IMR-90 (cell line): ENCODE data around the gene HOXA10.

Experiments used
- BHLHE40 ChIP-seq: fragments of 150-350 bp; IDR thresholded peaks from 2 replicates; pipeline ENCODE4 v1.6.1; 2016; ENCODE audit warnings: mild to moderate bottlenecking, low read depth, low read length
- CEBPB ChIP-seq: IDR thresholded peaks from 2 replicates; pipeline ENCODE4 v1.6.1; 2012; ENCODE audit warnings: low read depth, low read length, improper control_type of control experiment
- MAFK ChIP-seq: IDR thresholded peaks from 2 replicates; pipeline ENCODE4 v1.6.1; 2012; ENCODE audit warnings: low read depth, low read length, improper control_type of control experiment
- MAZ ChIP-seq: IDR thresholded peaks from 2 replicates; pipeline ENCODE4 v1.6.1; 2012; ENCODE audit warnings: low read depth, mild to moderate bottlenecking, low read length, improper control_type of control experiment, moderate library complexity, borderline replicate concordance
- POLR2A ChIP-seq: IDR thresholded peaks from 2 replicates; pipeline ENCODE4 v1.6.1; 2012; ENCODE audit warnings: mild to moderate bottlenecking, low read depth, low read length
- RAD21 ChIP-seq: IDR thresholded peaks from 2 replicates; pipeline ENCODE4 v1.6.1; 2012; ENCODE audit warnings: low read length, improper control_type of control experiment
- RFX5 ChIP-seq: IDR thresholded peaks from 2 replicates; pipeline ENCODE4 v1.8.0; 2012; ENCODE audit warnings: low read depth, mild to moderate bottlenecking, low read length, moderate library complexity
- SMC3 ChIP-seq: fragments of 150-350 bp; IDR thresholded peaks from 2 replicates; pipeline ENCODE4 v1.6.1; 2016; ENCODE audit warnings: low read depth, mild to moderate bottlenecking, antibody characterized with exemption, low read length, moderate library complexity
- TF ChIP-seq, protein P1 (sequence below): conservative IDR thresholded peaks from 2 replicates; pipeline ENCODE4 v1.5.1; 2012; ENCODE audit warnings: mild to moderate bottlenecking, low read depth, low read length, improper control_type of control experiment
- TF ChIP-seq, protein P2 (sequence below): fragments of 150-350 bp; IDR thresholded peaks from 2 replicates; pipeline ENCODE4 v1.6.1; 2016; ENCODE audit warnings: low read depth, mild to moderate bottlenecking, low read length, moderate library complexity, borderline replicate concordance
- TF ChIP-seq, protein P3 (sequence below): fragments of 150-350 bp; IDR thresholded peaks from 2 replicates; pipeline ENCODE4 v1.6.1; 2017; ENCODE audit warnings: mild to moderate bottlenecking, antibody characterized with exemption, low read length, low read depth

DNA sequence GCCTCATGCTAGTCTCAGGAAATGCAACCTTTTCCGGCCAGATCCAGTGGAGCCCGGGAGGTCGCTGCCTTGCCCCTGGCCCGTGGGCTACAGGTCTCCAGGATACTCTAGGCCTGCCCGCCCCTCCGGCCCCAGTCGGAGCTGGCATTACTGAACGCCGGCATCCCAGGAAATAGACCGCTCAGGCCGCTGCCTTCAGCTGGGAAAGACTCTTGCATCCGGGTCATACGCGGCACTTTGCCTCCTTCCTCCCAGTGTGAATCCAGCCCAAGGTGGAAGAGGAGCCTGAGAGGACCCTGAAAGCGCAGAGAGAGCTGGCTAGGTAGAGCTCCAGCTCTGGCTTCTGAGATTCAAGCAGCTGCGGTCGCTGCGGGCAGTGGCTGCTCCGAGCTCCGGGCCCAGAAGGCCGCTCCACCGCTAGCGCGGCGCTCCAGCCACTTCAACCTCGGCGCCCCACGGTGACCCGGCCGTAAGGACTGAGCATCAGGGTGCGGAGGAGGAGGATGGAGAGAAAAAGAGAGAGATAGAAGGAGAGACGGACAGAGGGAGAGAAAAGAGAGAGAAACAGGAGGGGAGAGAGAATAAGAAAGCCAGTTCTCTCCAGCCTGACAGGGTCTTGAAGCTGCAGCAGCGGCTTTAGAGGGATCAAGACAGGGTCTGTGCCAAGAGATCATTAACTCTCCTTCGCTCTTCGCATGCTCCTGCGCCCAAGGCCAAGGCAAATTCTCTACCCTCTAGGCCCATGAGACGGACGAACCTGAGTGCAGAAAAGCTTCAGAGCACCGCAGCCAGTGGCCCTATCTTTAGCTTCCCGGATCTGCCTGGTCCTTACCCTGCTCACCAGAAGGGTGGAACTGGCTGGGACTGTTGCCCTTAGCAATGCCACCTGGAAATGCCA lies 1.8 kb upstream of the HOXA10 start:
- TF ChIP-seq, protein P1, sequence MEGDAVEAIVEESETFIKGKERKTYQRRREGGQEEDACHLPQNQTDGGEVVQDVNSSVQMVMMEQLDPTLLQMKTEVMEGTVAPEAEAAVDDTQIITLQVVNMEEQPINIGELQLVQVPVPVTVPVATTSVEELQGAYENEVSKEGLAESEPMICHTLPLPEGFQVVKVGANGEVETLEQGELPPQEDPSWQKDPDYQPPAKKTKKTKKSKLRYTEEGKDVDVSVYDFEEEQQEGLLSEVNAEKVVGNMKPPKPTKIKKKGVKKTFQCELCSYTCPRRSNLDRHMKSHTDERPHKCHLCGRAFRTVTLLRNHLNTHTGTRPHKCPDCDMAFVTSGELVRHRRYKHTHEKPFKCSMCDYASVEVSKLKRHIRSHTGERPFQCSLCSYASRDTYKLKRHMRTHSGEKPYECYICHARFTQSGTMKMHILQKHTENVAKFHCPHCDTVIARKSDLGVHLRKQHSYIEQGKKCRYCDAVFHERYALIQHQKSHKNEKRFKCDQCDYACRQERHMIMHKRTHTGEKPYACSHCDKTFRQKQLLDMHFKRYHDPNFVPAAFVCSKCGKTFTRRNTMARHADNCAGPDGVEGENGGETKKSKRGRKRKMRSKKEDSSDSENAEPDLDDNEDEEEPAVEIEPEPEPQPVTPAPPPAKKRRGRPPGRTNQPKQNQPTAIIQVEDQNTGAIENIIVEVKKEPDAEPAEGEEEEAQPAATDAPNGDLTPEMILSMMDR, result no peak
- TF ChIP-seq SMC3 (no peak), RAD21 (no peak), POLR2A (no peak), RFX5 (no peak), CEBPB (no peak), MAZ (no peak), BHLHE40 (no peak), MAFK (no peak)
- TF ChIP-seq, protein P2, sequence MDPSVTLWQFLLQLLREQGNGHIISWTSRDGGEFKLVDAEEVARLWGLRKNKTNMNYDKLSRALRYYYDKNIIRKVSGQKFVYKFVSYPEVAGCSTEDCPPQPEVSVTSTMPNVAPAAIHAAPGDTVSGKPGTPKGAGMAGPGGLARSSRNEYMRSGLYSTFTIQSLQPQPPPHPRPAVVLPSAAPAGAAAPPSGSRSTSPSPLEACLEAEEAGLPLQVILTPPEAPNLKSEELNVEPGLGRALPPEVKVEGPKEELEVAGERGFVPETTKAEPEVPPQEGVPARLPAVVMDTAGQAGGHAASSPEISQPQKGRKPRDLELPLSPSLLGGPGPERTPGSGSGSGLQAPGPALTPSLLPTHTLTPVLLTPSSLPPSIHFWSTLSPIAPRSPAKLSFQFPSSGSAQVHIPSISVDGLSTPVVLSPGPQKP, result no peak
- TF ChIP-seq, protein P3, sequence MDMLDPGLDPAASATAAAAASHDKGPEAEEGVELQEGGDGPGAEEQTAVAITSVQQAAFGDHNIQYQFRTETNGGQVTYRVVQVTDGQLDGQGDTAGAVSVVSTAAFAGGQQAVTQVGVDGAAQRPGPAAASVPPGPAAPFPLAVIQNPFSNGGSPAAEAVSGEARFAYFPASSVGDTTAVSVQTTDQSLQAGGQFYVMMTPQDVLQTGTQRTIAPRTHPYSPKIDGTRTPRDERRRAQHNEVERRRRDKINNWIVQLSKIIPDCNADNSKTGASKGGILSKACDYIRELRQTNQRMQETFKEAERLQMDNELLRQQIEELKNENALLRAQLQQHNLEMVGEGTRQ, result no peak
